Measurements from ENCODE around the gene SUPT4H1.
A peak's percentile ranks its signal among the peaks of the same experiment; 100 is the strongest.

SUPT4H1 gene

GRCh38 chr17:58329035-58329809 lies 22.8 kb downstream of the SUPT4H1 start:
- peak; percentile 79 for DNase-seq (ENCODE audit: low read depth)

DNA sequence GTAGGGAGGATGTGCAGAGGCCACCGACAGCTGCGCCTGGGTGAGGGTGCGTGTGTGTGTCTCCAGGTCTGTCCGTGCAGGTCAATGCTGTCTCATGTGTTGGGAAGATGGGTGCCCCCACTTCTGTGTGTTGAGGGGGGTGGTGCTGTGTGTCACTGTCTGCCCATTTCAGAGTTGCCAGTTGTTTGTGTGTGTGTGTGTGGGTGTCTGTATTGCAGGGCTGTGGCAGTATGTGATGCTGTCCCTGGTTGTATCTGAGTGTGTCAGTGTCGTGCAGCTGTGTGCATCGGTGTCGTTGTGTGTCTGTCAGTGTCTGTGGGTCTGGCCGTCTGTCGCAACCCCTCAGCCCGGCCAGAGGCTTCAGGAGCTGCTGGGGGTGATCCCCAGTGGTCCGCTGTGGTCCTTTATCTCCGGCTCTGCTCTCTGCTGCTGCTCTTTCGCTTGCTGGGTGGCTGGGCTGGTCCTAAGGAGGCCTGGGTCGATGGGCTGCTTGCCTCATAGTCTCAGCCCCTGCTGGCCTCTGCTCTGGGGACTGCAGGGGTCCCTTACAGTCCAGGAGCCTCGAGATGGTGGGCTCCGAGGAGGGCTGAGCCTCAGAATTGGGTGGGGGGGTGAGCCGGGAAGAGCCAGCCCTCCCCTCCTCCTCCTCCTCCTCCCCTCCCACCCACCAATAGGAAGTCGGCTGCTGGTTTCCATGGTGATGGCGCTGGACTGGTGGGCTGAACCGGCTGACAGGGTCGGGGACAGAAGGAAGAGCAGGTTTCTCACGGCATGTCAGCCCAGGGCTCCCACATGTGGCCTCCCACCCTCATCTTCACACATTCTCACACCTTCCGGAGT lies 23.6 kb downstream of the SUPT4H1 start, which contains the start of gene TSPOAP1:
TSS of gene TSPOAP1 (minus strand) at position 601 of the 840 bp plus-strand sequence. CDS start 875 bp downstream, outside the sequence.
- DNase-seq (ENCODE audit: low read depth): peak; percentile 75

GRCh38 chr17:58327363-58328194 lies 24.4 kb downstream of the SUPT4H1 start:
- no peak for DNase-seq (ENCODE audit: low read depth)

GRCh38 chr17:58326609-58327362 lies 25.2 kb downstream of the SUPT4H1 start:
- DNase-seq (ENCODE audit: low read depth): no peak

DNA sequence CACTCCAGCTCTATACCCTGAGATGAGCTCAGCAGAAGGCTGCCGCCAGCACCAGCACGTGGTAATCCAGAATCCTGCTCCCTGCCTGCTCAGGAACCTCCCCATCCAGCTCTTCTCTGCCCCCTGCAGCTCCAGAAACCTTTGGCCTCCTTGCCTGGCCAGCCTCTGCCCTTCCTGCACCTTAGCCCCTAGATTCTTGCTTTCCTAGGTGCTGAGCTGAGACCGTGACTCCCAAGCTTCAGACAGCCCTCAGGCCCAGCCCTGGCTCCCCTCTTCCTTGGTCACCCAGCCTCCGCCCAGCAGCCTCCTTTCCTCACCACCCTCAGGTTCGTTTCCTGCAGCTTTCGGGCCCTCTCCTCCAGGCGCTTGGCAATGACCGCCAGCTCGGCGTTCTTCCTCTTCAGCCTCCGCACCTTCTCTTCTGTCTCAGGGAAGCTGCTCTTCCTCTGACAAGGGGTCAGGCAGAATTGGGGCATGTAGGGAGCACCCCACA lies 26.0 kb downstream of the SUPT4H1 start:
- no peak for DNase-seq (ENCODE audit: low read depth)

DNA sequence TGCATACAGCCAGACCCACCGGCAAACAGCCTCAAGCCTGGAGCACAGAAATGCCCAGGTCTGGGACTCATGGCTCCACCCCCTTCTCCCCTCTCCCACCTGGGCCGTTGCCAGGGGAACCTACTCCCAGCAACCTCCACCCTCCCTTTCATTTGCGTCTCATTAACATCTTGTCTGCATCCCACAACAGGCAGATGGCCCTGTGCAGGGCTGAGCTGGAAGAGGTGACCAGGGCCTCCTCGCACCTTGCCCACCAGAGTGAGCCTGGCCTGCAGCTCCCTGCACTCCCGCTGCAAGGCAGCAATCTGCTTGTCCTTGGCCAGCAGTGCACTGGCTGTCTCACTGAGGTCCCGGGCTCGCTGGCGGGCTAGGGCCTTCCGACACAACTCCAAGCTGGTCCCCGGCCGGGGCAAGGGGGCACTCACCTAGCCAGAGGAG lies 26.7 kb downstream of the SUPT4H1 start:
- no peak for DNase-seq (ENCODE audit: low read depth)

DNA sequence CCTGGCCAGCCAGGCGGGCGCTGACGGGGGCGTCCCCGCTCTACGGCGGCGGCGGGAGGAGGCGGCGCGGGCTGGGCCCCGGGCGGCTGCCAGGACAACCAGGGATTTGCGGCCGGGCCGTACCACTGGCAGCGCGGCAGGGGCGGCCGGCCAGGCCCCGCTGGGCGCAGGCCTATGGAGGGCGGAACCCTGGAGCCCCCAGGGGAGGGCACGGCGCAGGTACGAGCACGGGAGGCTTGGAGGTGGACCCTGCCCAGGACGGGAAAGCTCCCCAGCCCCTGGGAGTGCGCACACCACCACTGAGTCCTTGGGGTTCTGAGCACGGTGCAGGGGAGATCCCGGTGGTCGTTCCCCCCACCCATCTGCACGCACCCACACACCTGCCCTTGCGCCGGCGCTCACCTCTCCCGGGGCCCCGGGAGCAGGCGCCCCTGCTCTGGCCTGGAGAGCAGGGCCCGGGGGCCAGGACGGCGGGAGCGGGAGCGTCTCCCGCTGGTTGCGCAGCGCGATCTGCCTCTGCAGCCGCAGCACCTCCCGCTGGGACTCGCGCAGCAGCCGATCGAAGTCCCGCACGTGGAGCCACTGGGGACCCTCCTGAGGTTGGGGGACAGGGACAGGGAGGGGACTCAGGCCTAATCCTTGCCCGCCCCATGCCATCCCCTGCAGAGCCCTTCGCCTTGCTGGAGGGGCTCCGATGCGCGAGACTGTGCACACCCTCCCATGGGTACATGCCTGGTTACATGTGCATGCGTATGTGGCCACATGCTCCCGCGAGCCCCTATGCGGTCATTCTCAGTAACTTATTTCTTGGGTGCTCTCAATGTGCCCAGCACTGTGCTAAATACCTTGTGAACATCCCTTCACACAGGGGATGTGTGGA lies 27.4 kb downstream of the SUPT4H1 start:
- DNase-seq (ENCODE audit: low read depth): no peak

GRCh38 chr17:58324056-58324408 lies 28.0 kb downstream of the SUPT4H1 start:
- DNase-seq (ENCODE audit: low read depth): no peak

- DNase-seq (ENCODE audit: low read depth): no peak
Measured at GRCh38 chr17:58323366-58324055, 28.5 kb downstream of the SUPT4H1 start.

- no peak for DNase-seq (ENCODE audit: low read depth)
Measured at GRCh38 chr17:58322581-58323185, 29.3 kb downstream of the SUPT4H1 start.

DNA sequence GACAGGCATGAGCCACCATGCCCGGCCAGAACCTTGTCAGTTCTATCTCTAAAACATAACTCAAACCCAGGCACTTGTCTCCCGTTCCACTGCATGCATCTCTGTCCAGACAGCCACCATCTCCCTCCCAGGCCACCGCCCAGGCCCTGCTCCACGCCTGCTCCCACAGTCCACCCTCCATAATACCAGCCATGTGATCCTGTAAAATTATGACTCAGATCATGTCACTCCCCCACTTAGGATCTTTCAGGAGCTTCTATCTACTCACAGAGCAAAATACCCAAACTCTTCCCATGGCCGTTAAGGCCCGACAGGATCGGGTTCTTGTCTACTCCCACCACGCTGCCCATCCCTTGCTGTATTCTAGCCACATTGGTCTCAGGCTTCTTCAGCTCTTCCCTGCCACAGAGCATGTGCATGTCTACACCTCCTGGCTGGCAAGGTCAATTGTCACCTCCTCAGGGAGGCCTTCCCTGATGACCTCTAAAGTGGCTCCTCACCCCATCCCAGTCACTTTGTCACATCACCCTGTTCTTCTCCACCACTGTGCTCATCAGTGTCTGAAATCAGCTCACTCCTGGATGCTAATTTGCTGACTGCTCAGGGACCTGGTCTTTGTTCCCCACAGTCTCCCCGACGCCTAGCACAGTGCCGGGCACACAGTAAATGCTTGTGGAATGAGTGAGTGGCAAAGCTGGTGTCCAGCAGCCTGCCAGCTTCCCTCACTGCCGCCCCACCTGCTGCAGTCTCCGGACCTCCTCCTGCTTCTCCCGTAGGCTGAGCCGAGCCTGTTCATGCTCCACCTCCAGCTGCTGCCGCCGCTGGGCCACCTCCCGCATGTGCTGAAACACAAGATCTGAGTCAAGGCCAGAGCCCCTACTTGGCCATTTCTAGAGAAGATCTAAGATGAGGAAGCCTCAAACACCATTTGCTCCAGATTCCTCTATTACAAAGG lies 30.2 kb downstream of the SUPT4H1 start:
- no peak for DNase-seq (ENCODE audit: low read depth)

DNA sequence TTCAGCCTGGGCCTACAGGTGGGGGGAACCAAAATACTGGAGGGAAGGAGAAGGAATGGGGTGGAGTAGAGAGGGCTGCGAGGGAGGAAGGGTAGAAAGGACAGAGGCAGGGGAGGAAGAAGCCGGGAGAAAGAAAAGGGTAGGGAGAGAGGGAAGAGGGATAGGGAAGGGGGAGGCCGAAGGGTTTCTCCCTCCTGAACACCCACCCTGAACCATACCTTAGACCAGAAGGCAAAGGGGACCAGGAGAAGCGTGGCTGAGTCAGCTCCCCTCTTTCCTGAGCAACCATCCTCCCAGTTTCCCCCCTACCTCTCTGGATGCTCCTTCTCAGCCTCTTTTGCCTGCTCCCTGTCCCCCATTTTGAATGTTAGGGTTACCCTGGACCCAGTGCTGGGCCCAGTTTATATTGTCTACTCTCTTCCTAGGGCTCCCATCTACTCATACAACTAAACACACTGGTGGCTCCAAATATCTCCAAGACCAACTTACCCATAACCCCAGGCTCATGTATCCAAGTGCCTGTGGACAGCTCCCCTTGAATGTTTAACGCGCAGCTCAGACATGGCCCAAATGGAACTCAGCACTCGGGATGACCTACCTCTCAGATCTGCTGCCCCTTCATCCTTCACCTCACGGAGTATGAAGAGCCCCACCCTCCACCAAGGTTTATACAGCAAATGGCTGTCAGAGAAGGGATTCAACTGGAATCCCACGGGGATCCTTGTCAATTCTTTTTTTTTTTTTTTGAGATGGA lies 31.3 kb downstream of the SUPT4H1 start:
- DNase-seq (ENCODE audit: low read depth): no peak

- no peak for DNase-seq (ENCODE audit: low read depth)
Measured at GRCh38 chr17:58320163-58320558, 31.8 kb downstream of the SUPT4H1 start.

DNA sequence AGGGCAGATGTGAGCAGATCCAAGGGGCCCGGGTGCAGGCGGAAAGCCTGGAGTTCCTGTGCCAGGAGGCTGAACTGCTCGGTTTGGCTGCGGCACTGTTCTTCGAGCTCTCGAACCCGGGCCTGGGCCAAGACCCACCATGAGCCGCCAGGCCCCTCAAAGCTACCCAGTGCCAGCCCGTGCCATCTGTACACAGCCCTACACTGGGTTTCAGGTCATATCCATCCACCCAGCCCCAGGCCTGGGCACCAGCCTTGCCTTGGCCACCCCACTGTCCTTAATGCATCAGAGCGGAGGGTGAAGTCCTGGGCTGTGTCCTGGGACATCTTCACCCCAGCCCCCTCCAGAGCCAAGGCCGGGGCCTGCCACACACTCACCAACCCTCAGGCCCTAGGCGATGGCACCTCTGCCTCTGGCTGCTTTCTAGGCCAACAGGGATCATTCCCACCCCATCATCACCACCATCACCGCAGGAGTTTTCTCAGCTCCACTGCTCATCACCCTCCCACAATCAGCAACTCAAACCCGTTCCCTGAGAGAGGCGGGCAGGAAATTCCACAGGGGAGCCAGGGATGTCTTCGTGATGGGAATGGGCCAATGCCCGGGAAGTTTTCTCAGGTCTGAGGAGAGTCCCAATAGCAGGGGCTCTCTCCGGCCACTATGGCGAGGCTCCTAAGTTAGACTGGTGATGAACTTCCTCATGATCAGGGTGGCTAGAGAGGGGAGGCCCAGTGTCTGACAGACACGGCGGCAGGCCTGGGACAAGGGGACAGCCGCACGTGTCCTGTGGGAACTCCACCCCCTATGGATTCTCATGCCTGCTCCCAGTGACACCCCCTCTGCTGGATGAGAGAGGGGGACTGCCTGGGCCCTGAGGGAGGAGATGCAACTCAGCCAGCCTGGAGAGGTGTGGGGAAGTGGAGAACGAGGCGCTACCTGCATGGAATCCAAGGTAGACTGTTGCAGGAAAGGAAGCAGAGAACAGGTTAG lies 32.5 kb downstream of the SUPT4H1 start:
- DNase-seq (ENCODE audit: low read depth): no peak

DNA sequence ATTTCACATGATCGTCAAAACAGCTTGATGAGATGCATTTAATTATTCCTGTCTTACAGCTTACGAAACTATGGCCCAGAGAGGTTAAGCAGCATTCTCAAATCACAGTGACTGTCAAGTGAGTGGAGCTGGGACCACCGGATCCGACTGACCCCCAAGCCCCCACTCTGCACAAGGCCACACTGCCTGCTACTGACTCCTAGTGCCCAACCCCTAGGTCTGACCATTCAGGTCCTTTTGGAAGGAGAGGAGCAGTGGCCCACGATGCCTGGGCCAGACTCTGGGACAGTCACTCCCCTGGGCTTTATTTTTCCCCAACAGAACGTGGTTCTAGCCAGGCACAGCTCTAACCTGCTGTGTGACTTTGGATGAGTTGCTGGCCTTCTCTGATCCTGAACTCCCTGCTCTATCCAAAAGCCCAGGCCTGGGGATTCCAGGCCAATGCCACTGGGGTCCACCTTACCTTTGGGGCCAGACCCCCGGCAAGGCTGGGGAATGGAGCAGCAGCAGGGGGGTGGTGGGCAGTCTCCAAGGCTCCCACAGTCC lies 33.3 kb downstream of the SUPT4H1 start:
- DNase-seq (ENCODE audit: low read depth): no peak

DNA sequence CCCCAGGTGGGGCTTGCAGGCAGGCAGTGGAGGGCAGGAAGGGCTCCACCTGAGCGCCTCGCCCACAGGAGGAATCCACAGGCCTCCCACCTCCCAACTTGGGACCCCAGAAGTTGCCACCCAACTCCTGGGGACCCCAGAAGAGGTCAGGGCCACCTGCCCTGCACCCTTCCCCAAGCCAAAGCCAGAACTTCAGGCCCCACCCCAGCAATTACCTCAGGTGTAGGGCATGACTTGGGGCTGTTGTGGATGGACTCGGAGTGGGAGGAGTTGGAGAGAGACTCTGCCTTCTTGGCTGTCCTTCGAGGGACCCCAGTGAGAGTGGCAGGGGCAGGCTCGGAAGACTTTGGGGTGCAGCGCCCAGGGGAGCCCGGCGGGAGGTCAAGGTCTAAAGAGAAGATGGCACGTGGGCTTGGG lies 33.9 kb downstream of the SUPT4H1 start:
- no peak for DNase-seq (ENCODE audit: low read depth)

Measured in stimulated activated CD8-positive, alpha-beta memory T cell treated with anti-CD3 and anti-CD28 coated beads, Interleukin-7, amount 100 ng/mL, for 24 hours (primary cell).